ENCODE measurements around the gene PSMG4. TPM values are rescaled to one million over a fixed set of nuclear protein-coding genes. Genes with fewer than 3 reads are reported as not detected.

The PSMG4 gene
- total and polyA plus RNA-seq, 10 of the 15 experiments (the other 5 are each of a cell fraction or from before 2014, with no cell fraction given): 7.1 to 62.6 (median 29.8) TPM

GRCh38 chr6:3297006-3297405, 38.3 kb downstream of the PSMG4 start:
- ChIA-PET SMC1A (ENCODE audit: uncharacterized antibody, unreplicated experiment) (interaction anchor here (1.1 to 1.2 kb wide), 2 partner anchors 34 to 61 kb away, joined by 3 to 4 read pairs; no protein-coding TSS in a partner anchor), CTCF (no interaction called here)

More at GRCh38 chr6:3297006-3297405, 38.3 kb downstream of the PSMG4 start:
- WGBS (ENCODE audit: insufficient coverage, insufficient replicate concordance, low lambda C conversion rate, missing lambda C conversion rate): 12% methylated on average over 9 of the region's 9 CpGs
- H3K4me1 ChIP-seq (ENCODE audit: control insufficient read depth, insufficient read depth, low read length): no peaks in the 10 kb centered on the region
- no peak overlapping the region for H3K27ac ChIP-seq (ENCODE audit: control insufficient read depth, insufficient read depth)
- no peak for ATAC-seq
- H4K20me1 ChIP-seq (ENCODE audit: control insufficient read depth, insufficient read depth): no peaks in the 10 kb centered on the region
- no peak overlapping the region for H3K9ac ChIP-seq (ENCODE audit: control insufficient read depth, insufficient read depth, low read length)
- no peaks in the 10 kb centered on the region for H3K79me2 ChIP-seq (ENCODE audit: control insufficient read depth, insufficient read depth, low read length)
- no peak overlapping the region for H3K4me2 ChIP-seq (ENCODE audit: control insufficient read depth, insufficient read depth)
- H3K4me3 ChIP-seq: no peak overlapping the region
- ChIA-PET RAD21 (ENCODE audit: unreplicated experiment) (interaction anchor here (0.9 to 1.1 kb wide), 2 partner anchors 17 to 435 kb away, joined by 3 read pairs; no protein-coding TSS in a partner anchor), POLR2A (no interaction called here)
- no peak for TF ChIP-seq MAX (IDR thresholded peaks at IDR 0.05; ENCODE audit: low read depth, low read length)
- TF ChIP-seq NR2C1 (IDR thresholded peaks at IDR 0.05): no peak
- no peak for TF ChIP-seq IRF4 (IDR thresholded peaks at IDR 0.05; ENCODE audit: low read depth, low read length)
- TF ChIP-seq CREB1 (IDR thresholded peaks at IDR 0.05; ENCODE audit: low read depth): no peak
- TF ChIP-seq TAF1 (IDR thresholded peaks at IDR 0.05; ENCODE audit: borderline replicate concordance, low read depth, low read length): no peak
- TF ChIP-seq ZBTB40 (IDR thresholded peaks at IDR 0.05; ENCODE audit: borderline replicate concordance): no peak
- no peak for TF ChIP-seq ZNF24 (IDR thresholded peaks at IDR 0.05)
- TF ChIP-seq RCOR1 (conservative IDR thresholded peaks at IDR 0.05; ENCODE audit: low read depth, low read length): no peak
- no peak for TF ChIP-seq MYB (IDR thresholded peaks at IDR 0.05; ENCODE audit: borderline replicate concordance, low read depth, low read length)
- TF ChIP-seq RBBP5 (conservative IDR thresholded peaks at IDR 0.05): no peak
- BruUV-seq (replicated peaks): no TSS peak
- intact Hi-C loops (cut with micrococcal nuclease; ENCODE audit: unreplicated experiment) (no loop called here), in situ Hi-C loops (cut with MboI) (no loop called here)
- H3K36me3 ChIP-seq (ENCODE audit: control insufficient read depth in 2 of 2, insufficient read depth in 2 of 2, low read length in 1 of 2): no peaks in the 10 kb centered on the region
- DNase-seq (ENCODE audit: low read depth, low spot score): no peak
- H2AFZ ChIP-seq (ENCODE audit: control insufficient read depth, low read depth, low read length): no peak overlapping the region
- H3K27me3 ChIP-seq (replicated peaks in 1 of 2; ENCODE audit: control insufficient read depth in 2 of 2, insufficient read depth in 2 of 2, low read length in 1 of 2): peaks cover 0 to 4% of the 10 kb centered on the region in 2 experiments; a peak in 1 of 4 replicates
- FAIRE-seq: no peak
- H3K9me3 ChIP-seq (replicated peaks; ENCODE audit: control insufficient read depth, insufficient read depth, low read length): no peaks in the 10 kb centered on the region

Data from GM12878 (cell line).